Measurements from ENCODE around the gene UNC13D.
"Not testable (repeated sequence)": the region's sequence is repeated elsewhere in the genome, so short reads cannot be mapped to it uniquely, and the experiment has no call there.

The UNC13D gene

DNA sequence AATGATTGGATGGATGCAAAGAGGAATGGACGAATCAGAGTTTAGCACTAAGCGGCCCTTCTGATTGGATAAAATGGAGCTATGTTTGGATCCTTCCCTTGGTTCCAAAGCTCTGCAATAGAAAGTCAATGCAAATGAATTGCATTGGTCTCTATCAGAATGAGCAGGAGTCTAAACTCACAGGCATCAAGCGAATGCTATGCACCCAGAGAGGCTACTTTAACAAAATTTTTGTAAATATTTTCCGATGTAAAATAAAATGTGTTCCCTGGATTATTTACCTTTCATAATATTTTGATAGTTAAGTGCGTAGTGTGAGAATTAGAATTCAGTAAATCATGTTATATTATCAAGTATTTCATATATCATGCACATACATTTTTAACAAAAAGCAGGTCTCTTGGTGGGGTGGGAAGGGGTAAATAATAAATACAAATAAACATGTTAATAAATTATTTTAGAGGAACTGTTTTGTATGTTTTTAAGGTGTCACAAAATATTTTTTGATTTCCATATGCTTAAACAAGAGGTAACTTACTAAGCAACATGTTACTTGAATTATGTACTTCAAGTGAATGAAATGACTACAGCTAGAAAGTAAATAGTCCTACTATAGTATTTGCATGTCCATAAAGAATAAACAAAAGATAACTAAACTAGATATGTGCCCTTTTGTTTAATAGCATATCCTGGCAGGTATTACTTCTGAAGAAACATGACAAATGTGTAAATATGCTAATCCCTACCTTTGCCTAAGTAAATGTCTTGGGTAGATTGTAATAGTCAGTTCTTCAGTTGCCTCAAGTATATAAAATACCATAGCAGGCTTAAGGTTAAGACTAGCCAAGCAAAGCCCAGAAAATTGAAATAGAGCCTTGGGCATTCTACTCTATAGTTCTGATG, 64.0 kb downstream of the UNC13D start:
- H3K9me3 ChIP-seq (ENCODE audit: control insufficient read depth in 1 of 2, low read length in 2 of 2) = no peaks in the 10 kb centered on the region
- peaks cover 15 to 32% of the 10 kb centered on the region in 2 donors for H3K4me1 ChIP-seq (ENCODE audit: control insufficient read depth in 1 of 2, insufficient read depth in 2 of 2, low read length in 2 of 2)
- peaks cover 18 to 27% of the 10 kb centered on the region in 2 donors for H3K36me3 ChIP-seq (ENCODE audit: control insufficient read depth in 1 of 2, insufficient read depth in 2 of 2, low read length in 2 of 2)
- H3K4me3 ChIP-seq (ENCODE audit: low read depth in 1 of 2, low read length in 2 of 2) = peak overlapping the region in 1 of 2 donors; percentile 94
- H3K27me3 ChIP-seq (ENCODE audit: low read depth, low read length) = no peaks in the 10 kb centered on the region
- peak overlapping the region; percentile 92 for H3K27ac ChIP-seq (ENCODE audit: low read length)

DNA sequence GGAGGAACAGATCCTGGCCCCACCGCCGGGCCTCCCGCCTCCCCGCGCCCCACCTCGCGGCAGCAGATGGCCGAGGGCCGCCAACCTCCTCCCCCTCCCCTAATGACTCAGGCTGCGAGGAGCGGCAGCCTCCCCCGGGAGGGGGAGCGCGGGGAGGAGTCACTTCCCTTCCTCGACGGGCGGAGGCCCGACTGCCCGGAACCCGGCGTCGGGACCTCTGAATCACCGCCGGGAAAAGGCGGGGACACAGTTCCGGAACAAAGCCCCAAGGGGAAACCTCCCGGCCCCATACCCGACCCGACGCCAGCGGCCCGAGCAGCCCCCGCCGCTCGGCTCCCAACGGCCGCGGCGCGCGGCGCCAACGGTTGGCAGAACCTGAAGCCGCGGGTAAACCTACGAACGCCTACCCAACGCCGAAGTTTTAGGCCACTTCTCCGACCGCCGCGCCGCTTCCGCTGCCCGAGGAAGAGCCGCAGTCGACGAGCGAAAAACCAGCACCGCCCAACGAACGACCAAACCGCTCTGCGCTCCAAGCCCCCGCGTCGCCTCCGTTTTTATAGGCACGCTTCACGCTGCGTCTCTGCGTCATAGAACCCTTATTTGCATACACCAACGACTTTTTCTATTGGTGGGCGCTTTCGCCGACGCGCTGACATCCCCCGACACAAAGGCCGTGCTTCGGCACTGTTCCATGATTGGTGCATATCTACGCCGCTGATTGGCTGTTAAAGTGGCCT, 64.8 kb downstream of the UNC13D start:
- Histone ChIP-seq H3K27ac (ENCODE audit: low read length) (peak overlapping the region; percentile 92), H3K4me3 (ENCODE audit: low read depth in 1 of 2, low read length in 2 of 2) (peak overlapping the region; percentile 88 to 94), H3K36me3 (ENCODE audit: control insufficient read depth in 1 of 2, insufficient read depth in 2 of 2, low read length in 2 of 2) (peaks cover 21 to 29% of the 10 kb centered on the region in 2 donors), H3K4me1 (ENCODE audit: control insufficient read depth in 1 of 2, insufficient read depth in 2 of 2, low read length in 2 of 2) (peaks cover 13 to 37% of the 10 kb centered on the region in 2 donors), H3K9me3 (ENCODE audit: control insufficient read depth in 1 of 2, low read length in 2 of 2) (no peaks in the 10 kb centered on the region), H3K27me3 (ENCODE audit: low read depth, low read length) (no peaks in the 10 kb centered on the region)

DNA sequence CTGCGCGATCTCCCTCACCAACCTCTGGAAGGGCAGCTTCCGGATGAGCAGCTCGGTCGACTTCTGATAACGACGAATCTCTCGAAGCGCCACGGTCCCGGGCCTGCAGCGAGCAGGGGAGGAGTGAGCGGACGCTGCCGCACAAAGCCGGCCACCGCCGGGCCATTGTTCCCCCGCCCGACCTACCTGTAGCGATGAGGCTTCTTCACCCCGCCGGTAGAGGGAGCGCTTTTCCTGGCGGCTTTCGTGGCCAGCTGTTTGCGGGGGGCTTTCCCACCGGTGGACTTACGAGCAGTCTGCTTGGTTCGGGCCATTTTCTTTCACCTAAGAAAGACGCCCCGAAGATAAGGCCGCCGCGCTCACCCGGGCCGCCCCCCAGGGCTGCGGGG, 65.3 kb downstream of the UNC13D start:
- Histone ChIP-seq H3K27ac (ENCODE audit: low read length) (peak overlapping the region; percentile 92), H3K9me3 (ENCODE audit: control insufficient read depth in 1 of 2, low read length in 2 of 2) (no peaks in the 10 kb centered on the region), H3K36me3 (ENCODE audit: control insufficient read depth in 1 of 2, insufficient read depth in 2 of 2, low read length in 2 of 2) (peaks cover 24 to 29% of the 10 kb centered on the region in 2 donors), H3K4me3 (ENCODE audit: low read depth in 1 of 2, low read length in 2 of 2) (peak overlapping the region; percentile 88 to 94), H3K27me3 (ENCODE audit: low read depth, low read length) (no peaks in the 10 kb centered on the region), H3K4me1 (ENCODE audit: control insufficient read depth in 1 of 2, insufficient read depth in 2 of 2, low read length in 2 of 2) (peaks cover 9 to 33% of the 10 kb centered on the region in 2 donors)

DNA sequence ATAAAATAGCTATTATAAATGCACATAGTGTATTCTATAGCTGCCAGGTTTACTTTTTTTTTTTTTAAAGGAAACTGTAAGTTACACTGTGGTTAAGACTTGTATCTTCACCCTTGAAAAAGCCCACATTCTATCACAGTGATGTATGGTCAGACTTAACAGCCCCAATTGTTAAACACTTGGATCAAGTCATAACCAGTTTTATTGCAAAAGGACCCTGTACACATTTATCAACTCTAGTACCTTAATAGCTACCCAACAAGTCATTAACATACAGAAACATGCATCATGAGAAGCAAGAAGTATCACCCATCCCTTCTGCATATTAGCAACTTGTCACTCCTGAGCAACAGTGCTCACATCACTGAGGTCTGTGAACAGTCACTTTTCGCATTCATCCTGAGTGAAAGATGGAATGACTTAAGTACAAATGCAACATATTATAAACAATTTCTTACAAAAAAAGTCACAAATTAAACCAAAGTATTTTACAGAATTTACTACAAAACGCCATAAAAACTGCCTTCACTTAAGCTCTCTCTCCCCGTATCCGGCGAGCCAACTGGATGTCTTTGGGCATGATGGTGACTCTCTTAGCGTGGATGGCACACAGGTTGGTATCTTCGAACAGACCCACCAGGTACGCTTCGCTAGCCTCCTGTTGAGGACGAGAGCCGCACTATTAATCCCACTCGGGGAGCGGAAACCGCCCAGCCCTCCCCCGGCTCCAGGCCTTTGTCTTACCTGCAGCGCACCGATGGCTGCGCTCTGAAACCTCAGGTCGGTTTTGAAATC, 65.9 kb downstream of the UNC13D start:
- Histone ChIP-seq H3K27ac (ENCODE audit: low read length) (peak overlapping the region; percentile 92), H3K36me3 (ENCODE audit: control insufficient read depth in 1 of 2, insufficient read depth in 2 of 2, low read length in 2 of 2) (peaks cover 24 to 29% of the 10 kb centered on the region in 2 donors)

DNA sequence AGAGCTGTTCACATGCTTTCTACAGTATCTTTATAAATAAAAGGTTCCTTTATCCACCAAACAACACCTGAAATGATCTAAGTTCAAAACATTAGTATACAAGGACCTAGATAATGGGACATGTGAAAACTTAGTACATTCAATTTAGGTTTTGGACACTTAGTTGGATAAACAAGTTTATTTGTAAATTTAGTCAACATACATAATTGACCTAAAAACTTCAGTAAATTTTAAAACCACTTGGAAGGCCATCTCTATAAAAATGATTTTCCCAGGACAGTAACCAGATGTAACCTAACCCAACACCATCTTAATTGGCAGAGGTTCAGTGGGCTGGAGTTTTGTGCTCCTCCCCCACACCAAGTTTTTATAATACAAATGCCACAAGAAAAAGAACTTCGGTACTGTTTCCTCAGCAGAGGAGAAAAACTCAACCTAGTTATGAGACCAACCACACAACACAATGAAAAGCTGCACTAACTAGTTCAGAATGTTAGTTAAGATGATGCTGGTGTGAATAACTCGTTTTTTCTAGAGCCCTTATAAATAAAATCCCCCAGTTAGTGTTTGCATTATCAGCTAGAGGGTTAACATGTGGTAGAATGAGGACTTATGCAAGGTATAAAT, 66.8 kb downstream of the UNC13D start:
- Histone ChIP-seq H3K27ac (ENCODE audit: low read length) (peak overlapping the region; percentile 21), H3K4me1 (ENCODE audit: control insufficient read depth in 1 of 2, insufficient read depth in 2 of 2, low read length in 2 of 2) (peaks cover 0 to 30% of the 10 kb centered on the region in 2 donors), H3K4me3 (ENCODE audit: low read depth in 1 of 2, low read length in 2 of 2) (peak overlapping the region; percentile 88 to 94), H3K9me3 (ENCODE audit: control insufficient read depth in 1 of 2, low read length in 2 of 2) (no peaks in the 10 kb centered on the region), H3K36me3 (ENCODE audit: control insufficient read depth in 1 of 2, insufficient read depth in 2 of 2, low read length in 2 of 2) (peaks cover 24 to 29% of the 10 kb centered on the region in 2 donors), H3K27me3 (ENCODE audit: low read depth, low read length) (no peaks in the 10 kb centered on the region)

More for the DNA sequence above, 65.9 kb downstream of the UNC13D start:
- Histone ChIP-seq H3K4me1 (ENCODE audit: control insufficient read depth in 1 of 2, insufficient read depth in 2 of 2, low read length in 2 of 2) (peaks cover 3 to 30% of the 10 kb centered on the region in 2 donors), H3K4me3 (ENCODE audit: low read depth in 1 of 2, low read length in 2 of 2) (peak overlapping the region; percentile 88 to 94)
- not testable (repeated sequence) for H3K27me3 ChIP-seq (ENCODE audit: low read depth, low read length); H3K9me3 ChIP-seq (ENCODE audit: control insufficient read depth in 1 of 2, low read length in 2 of 2)
